Measurements from ENCODE around the gene ZBTB44. TPM values are rescaled to one million over a fixed set of nuclear protein-coding genes. Genes with fewer than 3 reads are reported as not detected.
"Not testable (repeated sequence)": the region's sequence is repeated elsewhere in the genome, so short reads cannot be mapped to it uniquely, and the experiment has no call there.

ZBTB44 gene
- total RNA-seq, 1 donor = 45.8 TPM

DNA sequence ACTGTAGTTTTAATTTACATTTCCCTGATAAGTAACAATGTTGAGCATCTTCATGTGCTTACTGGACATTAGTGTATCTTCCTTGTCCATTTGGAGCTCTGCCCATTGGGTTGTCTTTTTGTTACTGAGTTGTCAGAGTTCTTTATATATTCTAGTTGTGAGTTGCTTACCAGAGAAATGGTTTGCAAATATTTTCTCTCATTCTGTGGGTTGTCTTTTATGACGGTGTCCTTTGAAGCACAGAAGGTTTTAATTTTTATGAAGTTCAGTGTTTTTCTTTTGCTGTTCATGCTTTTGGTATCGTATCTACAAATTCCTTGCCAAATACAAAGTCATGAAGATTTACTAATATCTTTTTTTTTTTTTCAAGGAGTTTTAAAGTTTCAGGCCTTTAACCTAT lies 42.4 kb downstream of the ZBTB44 start:
- TF ChIP-seq, protein P1, sequence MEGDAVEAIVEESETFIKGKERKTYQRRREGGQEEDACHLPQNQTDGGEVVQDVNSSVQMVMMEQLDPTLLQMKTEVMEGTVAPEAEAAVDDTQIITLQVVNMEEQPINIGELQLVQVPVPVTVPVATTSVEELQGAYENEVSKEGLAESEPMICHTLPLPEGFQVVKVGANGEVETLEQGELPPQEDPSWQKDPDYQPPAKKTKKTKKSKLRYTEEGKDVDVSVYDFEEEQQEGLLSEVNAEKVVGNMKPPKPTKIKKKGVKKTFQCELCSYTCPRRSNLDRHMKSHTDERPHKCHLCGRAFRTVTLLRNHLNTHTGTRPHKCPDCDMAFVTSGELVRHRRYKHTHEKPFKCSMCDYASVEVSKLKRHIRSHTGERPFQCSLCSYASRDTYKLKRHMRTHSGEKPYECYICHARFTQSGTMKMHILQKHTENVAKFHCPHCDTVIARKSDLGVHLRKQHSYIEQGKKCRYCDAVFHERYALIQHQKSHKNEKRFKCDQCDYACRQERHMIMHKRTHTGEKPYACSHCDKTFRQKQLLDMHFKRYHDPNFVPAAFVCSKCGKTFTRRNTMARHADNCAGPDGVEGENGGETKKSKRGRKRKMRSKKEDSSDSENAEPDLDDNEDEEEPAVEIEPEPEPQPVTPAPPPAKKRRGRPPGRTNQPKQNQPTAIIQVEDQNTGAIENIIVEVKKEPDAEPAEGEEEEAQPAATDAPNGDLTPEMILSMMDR (IDR thresholded peaks at IDR 0.05; ENCODE audit: insufficient read depth, low read length) = no peak
- no peak for DNase-seq (ENCODE audit: low read depth)
- H3K4me3 ChIP-seq (ENCODE audit: low read depth, low read length) = no peak overlapping the region

DNA sequence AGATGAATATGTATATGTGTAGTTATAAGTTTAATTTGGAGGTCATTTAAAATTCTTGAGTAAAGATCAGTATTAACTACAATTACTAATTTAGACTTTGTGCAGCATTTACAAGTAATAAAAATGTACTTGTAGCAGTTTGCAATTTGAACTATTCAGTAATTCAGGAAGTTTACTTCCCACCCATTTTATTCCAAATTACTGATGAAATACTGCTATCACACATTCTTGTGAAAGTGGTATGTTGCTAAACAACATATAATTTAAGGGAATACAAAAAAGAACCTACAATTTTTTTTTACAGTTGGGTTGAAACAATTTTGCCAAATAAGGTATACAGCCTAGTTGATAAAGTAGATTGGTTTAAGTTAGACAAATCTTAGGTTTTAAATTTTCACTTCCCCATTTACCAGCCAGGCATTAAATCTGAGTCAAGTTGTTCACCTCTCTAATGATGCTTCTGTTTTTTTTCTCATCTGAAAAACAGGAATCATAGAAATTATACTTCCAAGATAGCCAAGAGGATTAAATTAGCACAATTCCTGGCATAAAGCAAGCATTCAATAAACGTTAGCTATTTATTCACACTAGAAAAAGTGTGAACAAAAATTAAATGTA lies 45.3 kb downstream of the ZBTB44 start:
- no peak overlapping the region for H3K4me3 ChIP-seq (ENCODE audit: low read depth, low read length)
- DNase-seq (ENCODE audit: low read depth) = peak; percentile 31
- TF ChIP-seq, protein P1 (IDR thresholded peaks at IDR 0.05; ENCODE audit: insufficient read depth, low read length) = no peak

DNA sequence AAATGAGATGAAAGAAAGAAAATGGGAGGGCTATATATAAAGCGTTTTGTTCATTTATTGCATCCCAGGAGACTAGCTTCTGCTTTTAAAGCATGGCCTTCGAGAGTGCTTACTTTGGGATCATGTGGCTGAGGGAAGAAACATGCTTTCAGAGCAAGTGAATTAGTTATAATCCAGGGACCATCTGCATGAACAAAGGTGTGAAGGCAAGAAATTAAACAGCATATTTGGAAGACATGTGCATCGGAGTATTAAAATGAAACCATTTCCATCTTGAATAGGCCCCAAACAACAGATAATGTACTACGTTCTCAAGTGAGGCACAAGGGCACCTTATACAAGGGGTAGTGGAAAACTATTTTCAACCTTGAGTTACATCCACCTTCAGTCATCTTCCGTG lies 51.4 kb downstream of the ZBTB44 start:
- TF ChIP-seq, protein P1 (IDR thresholded peaks at IDR 0.05; ENCODE audit: insufficient read depth, low read length) = no peak
- H3K4me3 ChIP-seq (ENCODE audit: low read depth, low read length) = no peak overlapping the region

DNA sequence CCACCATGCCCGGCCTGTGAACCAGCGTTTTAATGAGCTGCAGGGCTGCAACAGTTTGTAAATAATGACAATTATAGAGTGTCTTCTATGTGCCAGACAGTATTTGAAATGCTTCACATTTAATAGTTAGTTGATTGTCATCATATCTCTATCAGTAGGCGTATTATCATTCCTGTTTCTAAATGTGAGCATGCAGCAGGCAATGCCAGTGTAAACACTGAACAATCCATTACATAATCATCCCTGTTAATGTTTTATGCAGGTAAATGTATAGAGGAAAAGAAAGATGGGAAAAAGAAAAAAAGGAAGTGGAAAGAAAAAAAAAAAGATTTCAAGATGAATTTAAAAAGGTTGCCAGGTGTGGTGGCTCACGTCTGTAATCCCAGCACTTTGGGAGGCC lies 52.3 kb downstream of the ZBTB44 start:
- no peak overlapping the region for H3K4me3 ChIP-seq (ENCODE audit: low read depth, low read length)
- DNase-seq (ENCODE audit: low read depth) = no peak
- TF ChIP-seq, protein P1 (IDR thresholded peaks at IDR 0.05; ENCODE audit: insufficient read depth, low read length) = no peak

More for the DNA sequence above, 51.4 kb downstream of the ZBTB44 start:
- DNase-seq (ENCODE audit: low read depth) = no peak

DNA sequence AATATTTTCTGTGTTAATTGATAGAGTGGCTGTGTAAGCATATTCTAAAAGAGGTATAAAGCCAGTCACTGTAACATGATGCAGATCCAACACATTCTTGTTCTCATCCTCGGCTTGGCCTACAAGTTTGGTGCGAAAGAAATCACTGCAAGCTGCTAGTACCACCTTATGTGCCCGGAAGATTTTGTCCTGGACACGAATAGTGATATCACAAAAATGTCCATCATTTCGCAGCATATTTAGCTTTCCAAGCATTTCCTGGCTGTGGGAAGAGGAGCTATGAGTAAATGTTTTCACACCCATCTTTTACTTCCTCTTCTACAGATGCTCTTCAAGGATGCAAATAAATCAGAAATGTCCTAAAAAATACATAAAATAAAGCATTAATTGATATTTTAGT lies 53.1 kb downstream of the ZBTB44 start:
- no peak for DNase-seq (ENCODE audit: low read depth)
- H3K4me3 ChIP-seq (ENCODE audit: low read depth, low read length) = no peak overlapping the region
- TF ChIP-seq, protein P1 (IDR thresholded peaks at IDR 0.05; ENCODE audit: insufficient read depth, low read length) = no peak

DNA sequence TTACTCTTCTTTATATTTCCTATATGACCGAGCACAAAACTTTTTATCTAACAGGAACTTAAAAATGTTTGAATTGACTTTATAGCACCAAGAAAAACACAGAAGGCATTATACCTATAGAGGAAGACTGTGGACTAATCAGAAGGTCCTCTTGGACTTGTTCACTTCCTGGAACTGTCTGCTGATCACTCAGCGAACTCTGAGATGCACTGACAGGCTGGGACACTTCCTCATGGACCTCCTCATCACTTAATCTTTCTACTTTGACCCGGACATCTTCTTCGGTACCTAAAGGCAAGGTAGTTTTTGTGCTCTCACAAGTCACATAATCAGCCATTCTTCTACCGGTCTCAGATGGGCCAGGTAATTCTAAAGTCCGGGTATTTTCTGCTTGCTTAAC lies 54.0 kb downstream of the ZBTB44 start:
- no peak overlapping the region for H3K4me3 ChIP-seq (ENCODE audit: low read depth, low read length)
- DNase-seq (ENCODE audit: low read depth) = no peak
- TF ChIP-seq, protein P1 (IDR thresholded peaks at IDR 0.05; ENCODE audit: insufficient read depth, low read length) = no peak

DNA sequence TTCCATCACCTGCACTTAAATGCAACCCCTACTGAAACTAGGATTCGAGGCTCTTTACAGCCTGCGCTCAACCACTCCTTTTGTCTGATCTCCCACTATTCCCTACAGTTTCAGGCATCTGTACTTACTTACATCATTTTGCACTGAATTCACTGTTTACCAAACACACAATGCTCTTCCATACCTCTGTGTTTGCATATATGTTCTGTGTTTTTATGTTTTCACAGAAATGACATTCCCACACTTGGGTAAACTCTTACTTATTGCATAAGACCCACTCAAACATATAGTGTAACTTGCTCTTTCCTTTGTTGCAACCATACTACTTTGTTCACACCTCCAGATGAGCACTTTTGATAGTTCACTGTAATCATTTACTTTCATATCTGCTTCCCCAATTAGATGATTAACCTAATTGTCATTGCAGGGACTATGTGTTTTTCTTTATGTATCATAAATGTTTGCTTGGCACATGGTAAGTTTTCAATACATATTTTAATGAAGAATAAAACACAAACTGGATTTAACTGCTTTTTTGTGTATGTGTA lies 54.6 kb downstream of the ZBTB44 start:
- TF ChIP-seq, protein P1 (IDR thresholded peaks at IDR 0.05; ENCODE audit: insufficient read depth, low read length) = no peak
- DNase-seq (ENCODE audit: low read depth) = no peak
- H3K4me3 ChIP-seq (ENCODE audit: low read depth, low read length) = no peak overlapping the region

DNA sequence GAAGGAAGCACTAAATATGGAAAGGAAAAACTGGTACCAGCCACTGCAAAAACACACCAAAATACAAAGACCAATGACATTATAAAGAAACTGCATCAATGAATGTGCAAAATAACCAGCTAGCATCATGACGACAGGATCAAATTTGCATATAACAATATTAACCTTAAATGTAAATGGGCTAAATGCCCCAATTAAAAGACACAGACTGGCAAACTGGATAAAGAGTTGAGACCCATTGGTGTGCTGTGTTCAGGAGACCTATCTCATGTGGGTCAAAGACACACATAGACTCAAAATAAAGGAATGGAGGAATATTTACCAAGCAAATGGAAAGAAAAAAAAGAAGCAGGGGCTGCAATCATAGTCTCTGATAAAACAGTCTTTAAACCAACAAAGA lies 63.0 kb downstream of the ZBTB44 start:
- DNase-seq (ENCODE audit: low read depth); H3K4me3 ChIP-seq (ENCODE audit: low read depth, low read length): not testable (repeated sequence)

DNA sequence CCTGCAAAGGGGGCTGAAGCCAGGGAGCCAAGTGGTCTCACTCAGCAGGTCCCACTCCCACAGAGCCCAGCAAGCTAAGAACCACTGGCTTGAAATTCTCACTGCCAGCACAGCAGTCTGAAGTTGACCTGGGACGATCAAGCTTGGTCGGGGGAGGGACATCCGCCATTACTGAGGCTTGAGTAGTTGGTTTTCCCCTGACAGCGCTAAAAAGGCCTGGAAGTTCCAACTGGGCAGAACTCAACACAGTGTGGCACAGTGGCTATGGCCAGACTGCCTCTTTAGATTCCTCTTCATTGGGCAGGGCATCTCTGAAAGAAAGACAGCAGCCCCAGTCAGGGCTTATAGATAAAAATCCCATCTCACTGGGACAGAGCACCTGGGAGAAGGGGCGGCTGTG lies 64.8 kb downstream of the ZBTB44 start:
- H3K4me3 ChIP-seq (ENCODE audit: low read depth, low read length); DNase-seq (ENCODE audit: low read depth): not testable (repeated sequence)

All from fibroblast of the aortic adventitia (primary cell).